Keratinocyte (primary cell): ENCODE measurements around the gene C19orf47. TPM values are rescaled to one million over a fixed set of nuclear protein-coding genes. Genes with fewer than 3 reads are reported as not detected.

Source experiments
- DNase-seq: peaks from one replicate; pipeline ENCODE4 v3.0.0-alpha.2; 2011; ENCODE audit warnings: low read depth, missing footprints, low spot score
- FAIRE-seq: peaks from 2 replicates; lab custom pipeline; 2011; peaks lifted over from hg19 to GRCh38; lab: Jason Lieb, UNC
- H2AFZ ChIP-seq: 2 replicates; pipeline ENCODE4 v1.6.0; 2012; ENCODE audit warnings: low read length, control low read depth, inconsistent platforms; ENCODE audit not compliant: control insufficient read depth
- H3K27ac ChIP-seq: 2 replicates; pipeline ENCODE4 v1.5.1; 2011; ENCODE audit warnings: low read length; ENCODE audit not compliant: control insufficient read depth, insufficient read depth
- H3K27me3 ChIP-seq: 3 replicates; pipeline ENCODE4 v1.6.0; 2011; ENCODE audit warnings: low read length; ENCODE audit not compliant: control insufficient read depth, insufficient read depth; ENCODE audit errors: extremely low read depth
- H3K36me3 ChIP-seq, 2 experiments: 2 replicates in 1 of 2; 3 replicates in 1 of 2; pipeline ENCODE4 v1.5.1; 2011; ENCODE audit warnings: low read length in 2 of 2, mild to moderate bottlenecking in 1 of 2; ENCODE audit not compliant: control insufficient read depth in 2 of 2, insufficient read depth in 2 of 2; ENCODE audit errors: extremely low read depth in 1 of 2
- H3K4me1 ChIP-seq: 3 replicates; pipeline ENCODE4 v1.5.1; 2011; ENCODE audit warnings: low read length; ENCODE audit not compliant: control insufficient read depth, insufficient read depth; ENCODE audit errors: extremely low read depth
- H3K4me2 ChIP-seq: 3 replicates; pipeline ENCODE4 v1.6.0; 2011; ENCODE audit warnings: low read depth, low read length; ENCODE audit not compliant: control insufficient read depth, insufficient read depth; ENCODE audit errors: extremely low read depth
- H3K4me3 ChIP-seq, 3 experiments: fragments of 200-600 bp in 1 of 3; sonication (generic) in 1 of 3; 2 replicates in 2 of 3; 3 replicates in 1 of 3; pipeline ENCODE4 v1.5.1; 2011 to 2016; ENCODE audit warnings: low read length in 3 of 3, mild to moderate bottlenecking in 3 of 3, control low read depth in 2 of 3, inconsistent platforms in 1 of 3, low read depth in 1 of 3, mixed read lengths in 1 of 3, mixed run types in 1 of 3, moderate library complexity in 1 of 3; ENCODE audit not compliant: control insufficient read depth in 2 of 3, insufficient read depth in 2 of 3; ENCODE audit errors: extremely low read depth in 1 of 3
- H3K79me2 ChIP-seq: 2 replicates; pipeline ENCODE4 v1.6.0; 2012; ENCODE audit warnings: low read length; ENCODE audit not compliant: control insufficient read depth, insufficient read depth
- H3K9ac ChIP-seq: 3 replicates; pipeline ENCODE4 v1.6.0; 2011; ENCODE audit warnings: low read length; ENCODE audit not compliant: control insufficient read depth, insufficient read depth; ENCODE audit errors: extremely low read depth
- H3K9me1 ChIP-seq: 3 replicates; pipeline ENCODE4 v1.6.0; 2011; ENCODE audit warnings: low read length; ENCODE audit not compliant: control insufficient read depth, insufficient read depth; ENCODE audit errors: extremely low read depth
- H3K9me3 ChIP-seq: 2 replicates; pipeline ENCODE4 v1.5.1; 2012; ENCODE audit warnings: low read depth, low read length; ENCODE audit not compliant: control insufficient read depth
- H4K20me1 ChIP-seq: 3 replicates; pipeline ENCODE4 v1.6.0; 2011; ENCODE audit warnings: low read length; ENCODE audit not compliant: control insufficient read depth, insufficient read depth; ENCODE audit errors: extremely low read depth
- CTCF ChIP-seq, 3 experiments: IDR thresholded peaks in 1 of 3; conservative IDR thresholded peaks in 1 of 3; optimal IDR thresholded peaks in 1 of 3; 2 replicates in 2 of 3; 3 replicates in 1 of 3; pipeline versions ENCODE3 to v1.5.1; 2011; ENCODE audit warnings: low read length in 3 of 3, mild to moderate bottlenecking in 3 of 3, moderate library complexity in 2 of 3, control low read depth in 1 of 3, inconsistent platforms in 1 of 3; ENCODE audit not compliant: insufficient read depth in 2 of 3; ENCODE audit errors: extremely low read depth in 1 of 3
- EZH2 ChIP-seq: IDR thresholded peaks from one replicate; pipeline ENCODE4 v1.6.1; 2012; ENCODE audit warnings: inconsistent platforms, mild to moderate bottlenecking, low read length, moderate library complexity
- dilution Hi-C: fragments of 300-500 bp; cut with MboI; formaldehyde crosslinking; loops from one replicate; pipeline ENCODE4 v1.7.0; 2020; ENCODE audit warnings: low sequenced_read_pairs; ENCODE audit not compliant: extremely low pct_ligation_motif_present
- polyA plus RNA-seq, 5 experiments: library from polyadenylated mRNA; depleted of rRNA in 3 of 5; stranded (reverse) in 3 of 5; stranded (forward) in 1 of 5; unstranded in 1 of 5; fragments of >200 nt; gene quantifications; 1 replicate in 1 of 5; 2 replicates in 3 of 5; 3 replicates in 1 of 5; pipeline versions ENCODE4 v1.2.1 to v1.2.3, GENCODE V29; 2011 to 2012; ENCODE audit warnings: missing spikeins in 2 of 5, low read depth in 1 of 5, low replicate concordance in 1 of 5

C19orf47 gene
- polyA plus RNA-seq, 1 donor (not counting 4 experiments of a cell fraction or from before 2014, with no cell fraction given) = 13.3 TPM

GRCh38 chr19:40286235-40286970, 61.8 kb downstream of the C19orf47 start:
- Histone ChIP-seq H4K20me1 (no peaks in the 10 kb centered on the region), H3K9me1 (no peaks in the 10 kb centered on the region), H3K79me2 (peaks cover 36% of the 10 kb centered on the region), H3K4me2 (no peak overlapping the region), H3K27ac (no peak overlapping the region), H2AFZ (peak overlapping the region; percentile 48), H3K36me3 (peaks cover 3 to 9% of the 10 kb centered on the region in 2 experiments), H3K9ac (no peak overlapping the region), H3K27me3 (no peaks in the 10 kb centered on the region), H3K4me3 (no peak overlapping the region), H3K4me1 (peaks cover 15% of the 10 kb centered on the region), H3K9me3 (no peaks in the 10 kb centered on the region)
- DNase-seq (no peak), FAIRE-seq (no peak)
- TF ChIP-seq EZH2 = no peak
- TF ChIP-seq CTCF (optimal IDR thresholded peaks at IDR 0.05 in 1 of 3, IDR thresholded peaks at IDR 0.05 in 1 of 3, conservative IDR thresholded peaks at IDR 0.05 in 1 of 3; ENCODE audit: extremely low read depth in 1 of 3, insufficient read depth in 2 of 3, low read length in 3 of 3) = no peak
- dilution Hi-C loops = no loop called here

GRCh38 chr19:40285353-40286234, 62.6 kb downstream of the C19orf47 start:
- Histone ChIP-seq H4K20me1 (no peaks in the 10 kb centered on the region), H3K27me3 (no peaks in the 10 kb centered on the region), H3K4me1 (peaks cover 21% of the 10 kb centered on the region), H3K9me1 (no peaks in the 10 kb centered on the region), H3K9ac (peak overlapping the region; percentile 75), H3K27ac (peak overlapping the region; percentile 79), H3K4me2 (peak overlapping the region; percentile 80), H2AFZ (peak overlapping the region; percentile 83), H3K9me3 (no peaks in the 10 kb centered on the region), H3K36me3 (peaks cover 3 to 9% of the 10 kb centered on the region in 2 experiments), H3K79me2 (peaks cover 44% of the 10 kb centered on the region), H3K4me3 (peak overlapping the region; percentile 25 to 85 (median 54))
- dilution Hi-C loops = no loop called here
- DNase-seq (peak; percentile 97), FAIRE-seq (peak; percentile 77)
- TF ChIP-seq EZH2 = no peak
